Naive thymus-derived CD8-positive, alpha-beta T cell (primary cell): ENCODE measurements around the gene IFIT1B. TPM values are rescaled to one million over a fixed set of nuclear protein-coding genes. Genes with fewer than 3 reads are reported as not detected.

Experiments
- ATAC-seq, 2 donors: fragments of 150-1000 bp; cut with Tn5 transposase in 1 of 2; sonication (Bioruptor Pico), chemical (Tn5 transposase) in 1 of 2; 1 replicate in 1 of 2; 2 replicates in 1 of 2; pipeline ENCODE4 v1.10.0; 2021; ENCODE audit warnings: mild to moderate bottlenecking in 2 of 2, moderate library complexity in 2 of 2
- POLR2A ChIA-PET: fragments of 350-600 bp; sonication (Branson Sonifier 250); formaldehyde crosslinking; loops from one replicate; lab custom pipeline; 2021; ENCODE audit warnings: antibody characterized with exemption; lab: Charles Lee
- DNase-seq, 10 donors: peaks; one replicate each; pipeline versions ENCODE4 v3.0.0 to v3.0.0-alpha.2; 2020 to 2022
- H3K27ac Mint-ChIP-seq, 10 donors: one replicate each; pipeline ENCODE4 v1.8.0; 2020 to 2022; ENCODE audit warnings: mild to moderate bottlenecking in 10 of 10, mixed read lengths in 10 of 10, moderate library complexity in 4 of 10, inconsistent platforms in 1 of 10
- H3K27me3 Mint-ChIP-seq, 5 donors: one replicate each; pipeline ENCODE4 v1.8.0; 2021 to 2022; ENCODE audit warnings: mixed read lengths in 5 of 5
- H3K36me3 Mint-ChIP-seq, 3 donors: one replicate each; pipeline ENCODE4 v1.8.0; 2020 to 2022; ENCODE audit warnings: mixed read lengths in 3 of 3, mild to moderate bottlenecking in 2 of 3, inconsistent platforms in 1 of 3
- H3K4me1 Mint-ChIP-seq, 4 donors: one replicate each; pipeline ENCODE4 v1.8.0; 2021 to 2022; ENCODE audit warnings: mixed read lengths in 4 of 4
- H3K4me3 Mint-ChIP-seq, 10 donors: one replicate each; pipeline ENCODE4 v1.8.0; 2020 to 2022; ENCODE audit warnings: mild to moderate bottlenecking in 10 of 10, mixed read lengths in 10 of 10, moderate library complexity in 6 of 10, inconsistent platforms in 1 of 10
- H3K9me3 Mint-ChIP-seq, 9 donors: one replicate each; pipeline ENCODE4 v1.8.0; 2020 to 2022; ENCODE audit warnings: mixed read lengths in 9 of 9, mild to moderate bottlenecking in 3 of 9, inconsistent platforms in 1 of 9, moderate library complexity in 1 of 9
- polyA plus RNA-seq, 3 donors: library from polyadenylated mRNA; unstranded; fragments of 300-500 nt; fragmentation: Illumina TruSeq; gene quantifications; one replicate each; pipeline ENCODE4 v1.2.3, GENCODE V29; 2021
- total RNA-seq, 8 experiments: library from RNA in 2 of 8; stranded (reverse) in 2 of 8; gene quantifications; one replicate each; pipeline ENCODE4 v1.2.3 and lab custom pipeline; 2021 to 2026

The IFIT1B gene
- total and polyA plus RNA-seq, 5 experiments from 2014 or later, result not detected

GRCh38 chr10:89351412-89351779, 26.5 kb upstream of the IFIT1B start:
- H3K9me3 Mint-ChIP-seq, result peaks cover 0 to 5% (median 0%) of the 10 kb centered on the region in 9 donors
- peaks cover 3 to 25% (median 12%) of the 10 kb centered on the region in 5 donors for H3K27me3 Mint-ChIP-seq
- peaks cover 0 to 22% (median under 1%) of the 10 kb centered on the region in 4 donors for H3K4me1 Mint-ChIP-seq
- peaks cover 1 to 10% (median 2%) of the 10 kb centered on the region in 3 donors for H3K36me3 Mint-ChIP-seq
- H3K27ac Mint-ChIP-seq, result no peak overlapping the region
- ATAC-seq (no peak), DNase-seq (no peak)
- POLR2A ChIA-PET, result no interaction called here
- no peak overlapping the region for H3K4me3 Mint-ChIP-seq

- Mint-ChIP-seq H3K36me3 (peaks cover 1 to 10% (median 2%) of the 10 kb centered on the region in 3 donors), H3K27ac (no peak overlapping the region), H3K4me3 (no peak overlapping the region), H3K4me1 (peaks cover 0 to 22% (median under 1%) of the 10 kb centered on the region in 4 donors), H3K27me3 (peaks cover 3 to 25% (median 11%) of the 10 kb centered on the region in 5 donors), H3K9me3 (peaks cover 0 to 5% (median 0%) of the 10 kb centered on the region in 9 donors)
- ATAC-seq (no peak), DNase-seq (no peak)
- POLR2A ChIA-PET, result no interaction called here
Observed at GRCh38 chr10:89351780-89352597, 25.9 kb upstream of the IFIT1B start.

- POLR2A ChIA-PET, result no interaction called here
- H3K4me1 Mint-ChIP-seq, result peaks cover 0 to 18% (median under 1%) of the 10 kb centered on the region in 4 donors
- H3K36me3 Mint-ChIP-seq, result peaks cover 1 to 10% (median 2%) of the 10 kb centered on the region in 3 donors
- no peak overlapping the region for H3K27ac Mint-ChIP-seq
- peaks cover 3 to 25% (median 12%) of the 10 kb centered on the region in 5 donors for H3K27me3 Mint-ChIP-seq
- no peak overlapping the region for H3K4me3 Mint-ChIP-seq
- DNase-seq (no peak), ATAC-seq (no peak)
- H3K9me3 Mint-ChIP-seq, result peaks cover 0 to 5% (median 0%) of the 10 kb centered on the region in 9 donors
Observed at GRCh38 chr10:89352802-89353201, 25.1 kb upstream of the IFIT1B start.

GRCh38 chr10:89355394-89355931, 22.4 kb upstream of the IFIT1B start:
- DNase-seq (no peak), ATAC-seq (no peak)
- H3K36me3 Mint-ChIP-seq, result peaks cover 1 to 10% (median 2%) of the 10 kb centered on the region in 3 donors
- POLR2A ChIA-PET, result no interaction called here
- peaks cover 3 to 17% (median 10%) of the 10 kb centered on the region in 5 donors for H3K27me3 Mint-ChIP-seq
- H3K4me1 Mint-ChIP-seq, result peaks cover 0 to 8% (median under 1%) of the 10 kb centered on the region in 4 donors
- H3K4me3 Mint-ChIP-seq, result no peak overlapping the region
- peak overlapping the region in 1 of 10 donors; percentile 31 for H3K27ac Mint-ChIP-seq
- H3K9me3 Mint-ChIP-seq, result peaks cover 0 to 5% (median 0%) of the 10 kb centered on the region in 9 donors

- H3K36me3 Mint-ChIP-seq, result peaks cover 1 to 10% (median 2%) of the 10 kb centered on the region in 3 donors
- H3K4me1 Mint-ChIP-seq, result peaks cover 0 to 5% (median 0%) of the 10 kb centered on the region in 4 donors
- POLR2A ChIA-PET, result no interaction called here
- peaks cover 0 to 5% (median 0%) of the 10 kb centered on the region in 9 donors for H3K9me3 Mint-ChIP-seq
- DNase-seq, result no peak
- H3K27ac Mint-ChIP-seq, result no peak overlapping the region
- H3K4me3 Mint-ChIP-seq, result no peak overlapping the region
- peaks cover 3 to 21% (median 11%) of the 10 kb centered on the region in 5 donors for H3K27me3 Mint-ChIP-seq
- no peak for ATAC-seq
Observed at GRCh38 chr10:89357096-89357495, 20.8 kb upstream of the IFIT1B start.

GRCh38 chr10:89357975-89358374, 19.9 kb upstream of the IFIT1B start:
- peaks cover 1 to 10% (median 2%) of the 10 kb centered on the region in 3 donors for H3K36me3 Mint-ChIP-seq
- DNase-seq (no peak), ATAC-seq (no peak)
- POLR2A ChIA-PET, result no interaction called here
- H3K27ac Mint-ChIP-seq, result no peak overlapping the region
- peaks cover 0 to 5% (median under 1%) of the 10 kb centered on the region in 4 donors for H3K4me1 Mint-ChIP-seq
- H3K27me3 Mint-ChIP-seq, result peaks cover 3 to 20% (median 13%) of the 10 kb centered on the region in 5 donors
- H3K4me3 Mint-ChIP-seq, result no peak overlapping the region
- peaks cover 0 to 5% (median 0%) of the 10 kb centered on the region in 9 donors for H3K9me3 Mint-ChIP-seq

- peaks cover 1 to 17% (median 7%) of the 10 kb centered on the region in 5 donors for H3K27me3 Mint-ChIP-seq
- no peak overlapping the region for H3K27ac Mint-ChIP-seq
Observed at GRCh38 chr10:89360157-89360556, 17.7 kb upstream of the IFIT1B start.

GRCh38 chr10:89362929-89363328, 14.9 kb upstream of the IFIT1B start:
- ATAC-seq (no peak), DNase-seq (no peak)
- H3K27me3 Mint-ChIP-seq, result peaks cover 0 to 17% (median 6%) of the 10 kb centered on the region in 5 donors
- peaks cover 3 to 23% (median 4%) of the 10 kb centered on the region in 4 donors for H3K4me1 Mint-ChIP-seq
- no peaks in the 10 kb centered on the region for H3K36me3 Mint-ChIP-seq
- no peak overlapping the region for H3K4me3 Mint-ChIP-seq
- H3K27ac Mint-ChIP-seq, result no peak overlapping the region
- no peaks in the 10 kb centered on the region for H3K9me3 Mint-ChIP-seq
- POLR2A ChIA-PET, result no interaction called here

More at GRCh38 chr10:89360157-89360556, 17.7 kb upstream of the IFIT1B start:
- POLR2A ChIA-PET, result no interaction called here
- no peak for DNase-seq
- ATAC-seq, result no peak
- H3K9me3 Mint-ChIP-seq, result no peaks in the 10 kb centered on the region
- no peak overlapping the region for H3K4me3 Mint-ChIP-seq
- H3K4me1 Mint-ChIP-seq, result peaks cover 3 to 15% (median 5%) of the 10 kb centered on the region in 4 donors
- no peaks in the 10 kb centered on the region for H3K36me3 Mint-ChIP-seq

- Mint-ChIP-seq H3K9me3 (no peaks in the 10 kb centered on the region), H3K27me3 (peaks cover 0 to 17% (median 6%) of the 10 kb centered on the region in 5 donors), H3K27ac (no peak overlapping the region), H3K4me3 (no peak overlapping the region), H3K4me1 (peaks cover 3 to 30% (median 4%) of the 10 kb centered on the region in 4 donors), H3K36me3 (no peaks in the 10 kb centered on the region)
- POLR2A ChIA-PET, result no interaction called here
- no peak for DNase-seq
- ATAC-seq, result no peak
Observed at GRCh38 chr10:89363729-89364442, 14.0 kb upstream of the IFIT1B start.

- H3K27ac Mint-ChIP-seq, result no peak overlapping the region
- no peaks in the 10 kb centered on the region for H3K9me3 Mint-ChIP-seq
- ATAC-seq, result no peak
- no peaks in the 10 kb centered on the region for H3K36me3 Mint-ChIP-seq
- POLR2A ChIA-PET, result no interaction called here
- H3K27me3 Mint-ChIP-seq, result peaks cover 0 to 17% (median 6%) of the 10 kb centered on the region in 5 donors
- no peak for DNase-seq
- H3K4me1 Mint-ChIP-seq, result peaks cover 3 to 35% (median 7%) of the 10 kb centered on the region in 4 donors
- no peak overlapping the region for H3K4me3 Mint-ChIP-seq
Observed at GRCh38 chr10:89364531-89364930, 13.3 kb upstream of the IFIT1B start.

- H3K9me3 Mint-ChIP-seq, result no peaks in the 10 kb centered on the region
- no peaks in the 10 kb centered on the region for H3K36me3 Mint-ChIP-seq
- H3K4me3 Mint-ChIP-seq, result no peak overlapping the region
- H3K27me3 Mint-ChIP-seq, result peaks cover under 1 to 5% (median 3%) of the 10 kb centered on the region in 5 donors
- ATAC-seq, result no peak
- POLR2A ChIA-PET, result no interaction called here
- H3K4me1 Mint-ChIP-seq, result peaks cover 2 to 37% (median 7%) of the 10 kb centered on the region in 4 donors
- H3K27ac Mint-ChIP-seq, result no peak overlapping the region
- peak in 1 of 10 donors; percentile 13 for DNase-seq
Observed at GRCh38 chr10:89367529-89367928, 10.3 kb upstream of the IFIT1B start.

- Mint-ChIP-seq H3K27me3 (peaks cover 0 to 6% (median 5%) of the 10 kb centered on the region in 5 donors), H3K27ac (no peak overlapping the region), H3K36me3 (no peaks in the 10 kb centered on the region), H3K4me3 (no peak overlapping the region), H3K9me3 (no peaks in the 10 kb centered on the region), H3K4me1 (peaks cover 2 to 34% (median 7%) of the 10 kb centered on the region in 4 donors)
- DNase-seq, result no peak
- POLR2A ChIA-PET, result interaction anchor here (1.8 kb wide), 1 partner anchor 66 kb away, joined by 6 read pairs; the partner anchor contains the start of gene IFIT2
- ATAC-seq, result no peak
Observed at GRCh38 chr10:89368129-89368528, 9.7 kb upstream of the IFIT1B start.
